Measurements from ENCODE around the gene TEAD4. TPM values are rescaled to one million over a fixed set of nuclear protein-coding genes. Genes with fewer than 3 reads are reported as not detected.

The TEAD4 gene
- total and polyA plus RNA-seq, 4 donors, result 0.79 to 3.8 (median 2.8) TPM

DNA sequence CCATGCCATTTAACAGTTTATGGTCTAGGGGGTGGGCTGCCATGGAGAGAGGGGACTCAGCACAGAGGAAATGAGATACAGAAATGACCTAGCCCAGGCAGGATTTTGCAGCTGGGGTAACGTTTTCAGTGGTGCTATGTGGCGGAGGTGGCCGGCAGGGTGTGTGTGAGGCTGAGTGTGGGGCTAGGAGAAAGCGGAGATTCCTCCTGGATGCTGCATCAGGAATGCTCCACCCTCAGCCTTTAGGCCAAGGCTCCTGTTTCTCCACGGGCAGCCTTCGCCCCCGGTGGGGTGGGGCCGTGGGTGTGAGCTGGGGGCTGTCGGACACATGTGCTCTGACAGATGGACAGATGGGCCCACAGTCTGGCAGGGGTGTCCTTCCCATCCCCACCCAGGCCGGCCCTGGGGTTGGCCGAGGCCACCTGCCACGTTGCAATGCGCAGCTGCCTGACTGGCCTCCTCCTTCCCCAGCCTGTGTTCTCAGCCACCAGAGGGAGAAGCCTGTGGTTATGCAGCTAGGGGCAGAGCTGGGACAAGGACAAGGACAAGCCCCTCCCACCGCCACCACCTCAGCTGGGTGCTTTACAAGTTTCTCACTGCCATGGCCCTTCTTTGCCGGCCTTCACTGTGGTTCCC, 44.3 kb downstream of the TEAD4 start:
- DNase-seq (ENCODE audit: low spot score), result no peak
- H3K9me3 ChIP-seq (ENCODE audit: control insufficient read depth in 4 of 4, low read length in 3 of 4), result no peaks in the 10 kb centered on the region
- no peaks in the 10 kb centered on the region for H3K4me1 ChIP-seq (ENCODE audit: control insufficient read depth in 4 of 4, insufficient read depth in 4 of 4, low read length in 3 of 4)
- no peak for TF ChIP-seq YY1 (IDR thresholded peaks at IDR 0.05)
- no peak for TF ChIP-seq REST (IDR thresholded peaks at IDR 0.05)
- TF ChIP-seq GABPA (IDR thresholded peaks at IDR 0.05 in 1 of 2, conservative IDR thresholded peaks at IDR 0.05 in 1 of 2), result no peak
- TF ChIP-seq, protein P1, sequence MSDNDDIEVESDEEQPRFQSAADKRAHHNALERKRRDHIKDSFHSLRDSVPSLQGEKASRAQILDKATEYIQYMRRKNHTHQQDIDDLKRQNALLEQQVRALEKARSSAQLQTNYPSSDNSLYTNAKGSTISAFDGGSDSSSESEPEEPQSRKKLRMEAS (IDR thresholded peaks at IDR 0.05), result no peak
- no peak for TF ChIP-seq NR2F2 (IDR thresholded peaks at IDR 0.05)
- TF ChIP-seq, protein P2, sequence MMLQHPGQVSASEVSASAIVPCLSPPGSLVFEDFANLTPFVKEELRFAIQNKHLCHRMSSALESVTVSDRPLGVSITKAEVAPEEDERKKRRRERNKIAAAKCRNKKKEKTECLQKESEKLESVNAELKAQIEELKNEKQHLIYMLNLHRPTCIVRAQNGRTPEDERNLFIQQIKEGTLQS (IDR thresholded peaks at IDR 0.05), result no peak
- TF ChIP-seq RAD21 (IDR thresholded peaks at IDR 0.05), result no peak
- no peak for TF ChIP-seq EGR1 (IDR thresholded peaks at IDR 0.05; ENCODE audit: low read depth in 2 of 2)
- TF ChIP-seq, protein P3, sequence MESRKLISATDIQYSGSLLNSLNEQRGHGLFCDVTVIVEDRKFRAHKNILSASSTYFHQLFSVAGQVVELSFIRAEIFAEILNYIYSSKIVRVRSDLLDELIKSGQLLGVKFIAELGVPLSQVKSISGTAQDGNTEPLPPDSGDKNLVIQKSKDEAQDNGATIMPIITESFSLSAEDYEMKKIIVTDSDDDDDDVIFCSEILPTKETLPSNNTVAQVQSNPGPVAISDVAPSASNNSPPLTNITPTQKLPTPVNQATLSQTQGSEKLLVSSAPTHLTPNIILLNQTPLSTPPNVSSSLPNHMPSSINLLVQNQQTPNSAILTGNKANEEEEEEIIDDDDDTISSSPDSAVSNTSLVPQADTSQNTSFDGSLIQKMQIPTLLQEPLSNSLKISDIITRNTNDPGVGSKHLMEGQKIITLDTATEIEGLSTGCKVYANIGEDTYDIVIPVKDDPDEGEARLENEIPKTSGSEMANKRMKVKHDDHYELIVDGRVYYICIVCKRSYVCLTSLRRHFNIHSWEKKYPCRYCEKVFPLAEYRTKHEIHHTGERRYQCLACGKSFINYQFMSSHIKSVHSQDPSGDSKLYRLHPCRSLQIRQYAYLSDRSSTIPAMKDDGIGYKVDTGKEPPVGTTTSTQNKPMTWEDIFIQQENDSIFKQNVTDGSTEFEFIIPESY (IDR thresholded peaks at IDR 0.05), result no peak
- no peak for TF ChIP-seq FOXA1 (IDR thresholded peaks at IDR 0.05)
- no peak for TF ChIP-seq JUND (IDR thresholded peaks at IDR 0.05)
- no peak for TF ChIP-seq SP1 (IDR thresholded peaks at IDR 0.05)
- no peak for TF ChIP-seq FOXA2 (IDR thresholded peaks at IDR 0.05)
- no peak for TF ChIP-seq HNF4G (IDR thresholded peaks at IDR 0.05)
- TF ChIP-seq CTCF (IDR thresholded peaks at IDR 0.05; ENCODE audit: low read depth, low read length, missing input control), result no peak
- TF ChIP-seq RXRA (IDR thresholded peaks at IDR 0.05), result no peak
- no peak for TF ChIP-seq HNF4A (conservative IDR thresholded peaks at IDR 0.05)
- TF ChIP-seq TAF1 (conservative IDR thresholded peaks at IDR 0.05), result no peak
- no peak overlapping the region for H3K27ac ChIP-seq (ENCODE audit: low read depth in 1 of 2, low read length in 2 of 2)
- no peaks in the 10 kb centered on the region for H3K27me3 ChIP-seq (ENCODE audit: control insufficient read depth in 4 of 4, insufficient read depth in 4 of 4, low read length in 3 of 4)
- no peak overlapping the region for H3K4me3 ChIP-seq (ENCODE audit: low read depth in 1 of 3, low read length in 3 of 3)
- H3K36me3 ChIP-seq (ENCODE audit: control insufficient read depth in 4 of 4, insufficient read depth in 3 of 4, low read depth in 1 of 4, low read length in 3 of 4), result no peaks in the 10 kb centered on the region
- no peak overlapping the region for H3K9ac ChIP-seq (ENCODE audit: low read depth in 1 of 2, low read length in 2 of 2)
- WGBS, result 90% methylated on average over 15 of the region's 15 CpGs

All from liver (tissue), 9 donors.